Body of pancreas (tissue), 4 donors: ENCODE data around the gene MFRP.

Source experiments
- POLR2A ChIP-seq, 3 donors: fragments of 450-650 bp; IDR thresholded peaks; one replicate each; pipeline ENCODE4 v1.6.1; 2016; ENCODE audit warnings: antibody characterized with exemption in 3 of 3, mild to moderate bottlenecking in 2 of 3
- TF ChIP-seq, protein P1 (sequence below), 7 experiments: fragments of 450-650 bp in 4 of 7; fragments of 200-600 bp in 3 of 7; sonication (generic) in 3 of 7; IDR thresholded peaks; one replicate each; pipeline ENCODE4 v1.5.1; 2016 to 2019; ENCODE audit warnings: antibody characterized with exemption in 7 of 7

DNA sequence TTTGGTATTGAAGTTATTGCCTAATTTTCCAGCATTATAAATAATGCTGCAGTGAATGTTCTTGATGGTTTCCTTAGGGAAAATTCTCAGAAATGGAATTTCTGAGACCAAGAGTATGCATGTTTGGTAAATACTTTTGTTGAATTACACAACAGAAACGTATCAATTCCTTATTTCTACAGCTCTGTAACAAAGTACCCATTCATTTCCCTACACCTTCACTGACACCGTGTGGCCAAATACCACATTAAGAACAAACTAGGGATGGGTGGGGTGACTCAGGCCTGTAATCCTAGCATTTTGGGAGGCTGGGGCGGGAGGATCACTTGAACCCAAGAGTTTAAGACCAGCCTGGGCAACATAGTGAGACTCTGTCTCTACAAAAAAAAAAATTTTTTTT lies 51.3 kb downstream of the MFRP start:
- TF ChIP-seq, protein P1, sequence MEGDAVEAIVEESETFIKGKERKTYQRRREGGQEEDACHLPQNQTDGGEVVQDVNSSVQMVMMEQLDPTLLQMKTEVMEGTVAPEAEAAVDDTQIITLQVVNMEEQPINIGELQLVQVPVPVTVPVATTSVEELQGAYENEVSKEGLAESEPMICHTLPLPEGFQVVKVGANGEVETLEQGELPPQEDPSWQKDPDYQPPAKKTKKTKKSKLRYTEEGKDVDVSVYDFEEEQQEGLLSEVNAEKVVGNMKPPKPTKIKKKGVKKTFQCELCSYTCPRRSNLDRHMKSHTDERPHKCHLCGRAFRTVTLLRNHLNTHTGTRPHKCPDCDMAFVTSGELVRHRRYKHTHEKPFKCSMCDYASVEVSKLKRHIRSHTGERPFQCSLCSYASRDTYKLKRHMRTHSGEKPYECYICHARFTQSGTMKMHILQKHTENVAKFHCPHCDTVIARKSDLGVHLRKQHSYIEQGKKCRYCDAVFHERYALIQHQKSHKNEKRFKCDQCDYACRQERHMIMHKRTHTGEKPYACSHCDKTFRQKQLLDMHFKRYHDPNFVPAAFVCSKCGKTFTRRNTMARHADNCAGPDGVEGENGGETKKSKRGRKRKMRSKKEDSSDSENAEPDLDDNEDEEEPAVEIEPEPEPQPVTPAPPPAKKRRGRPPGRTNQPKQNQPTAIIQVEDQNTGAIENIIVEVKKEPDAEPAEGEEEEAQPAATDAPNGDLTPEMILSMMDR (IDR thresholded peaks at IDR 0.05), result no peak
- no peak for TF ChIP-seq POLR2A (IDR thresholded peaks at IDR 0.05)
